Spleen (tissue), 7 donors: ENCODE results near the gene ZNF154.

Experiments used
- POLR2A ChIP-seq, 3 donors: fragments of 450-650 bp; IDR thresholded peaks; one replicate each; pipeline ENCODE4 v1.5.1; 2017; ENCODE audit warnings: antibody characterized with exemption in 3 of 3, mild to moderate bottlenecking in 1 of 3
- POLR2AphosphoS5 ChIP-seq, 3 donors: sonication (generic); formaldehyde crosslinking; IDR thresholded peaks; one replicate each; pipeline ENCODE4 v1.5.1; 2017; ENCODE audit warnings: antibody characterized with exemption in 3 of 3
- TF ChIP-seq, protein P1 (sequence below), 11 experiments: fragments of 200-600 bp in 7 of 11; fragments of 450-650 bp in 4 of 11; sonication (generic) in 4 of 11; IDR thresholded peaks in 8 of 11; conservative IDR thresholded peaks in 3 of 11; 1 replicate in 7 of 11; 2 replicates in 4 of 11; pipeline versions ENCODE4 v1.4.0 to v1.8.0; 2016 to 2021; ENCODE audit warnings: antibody characterized with exemption in 11 of 11, inconsistent platforms in 4 of 11, mild to moderate bottlenecking in 1 of 11
- donor health status: DM: no; HTN: no; CAD: no; lungs with moderate emphysema.
- donor health status: DM: no; HTN: no; CAD: no.
- donor health status: DM: no; HTN: no; CAD: no.

DNA sequence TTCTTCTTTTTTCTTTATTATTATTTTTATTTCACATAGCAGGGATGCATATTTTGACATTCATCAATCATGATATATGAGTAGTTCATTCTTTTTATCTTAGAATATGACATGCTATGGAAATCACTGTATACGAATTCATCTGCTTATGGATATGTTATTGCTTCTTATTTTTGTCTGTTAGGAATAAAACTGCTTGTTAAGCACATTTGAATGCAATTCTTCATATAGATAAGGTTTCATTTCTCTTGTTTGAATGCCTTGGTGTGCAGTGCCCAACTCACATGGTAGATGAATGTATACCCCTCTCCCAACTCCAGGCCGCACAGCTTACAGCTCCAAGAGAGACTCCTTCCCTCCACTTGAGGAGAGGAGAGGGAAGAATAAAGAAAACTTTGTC, 48.9 kb upstream of the ZNF154 start:
- TF ChIP-seq POLR2A (IDR thresholded peaks at IDR 0.05), result no peak
- TF ChIP-seq POLR2AphosphoS5 (IDR thresholded peaks at IDR 0.05), result no peak
- TF ChIP-seq, protein P1, sequence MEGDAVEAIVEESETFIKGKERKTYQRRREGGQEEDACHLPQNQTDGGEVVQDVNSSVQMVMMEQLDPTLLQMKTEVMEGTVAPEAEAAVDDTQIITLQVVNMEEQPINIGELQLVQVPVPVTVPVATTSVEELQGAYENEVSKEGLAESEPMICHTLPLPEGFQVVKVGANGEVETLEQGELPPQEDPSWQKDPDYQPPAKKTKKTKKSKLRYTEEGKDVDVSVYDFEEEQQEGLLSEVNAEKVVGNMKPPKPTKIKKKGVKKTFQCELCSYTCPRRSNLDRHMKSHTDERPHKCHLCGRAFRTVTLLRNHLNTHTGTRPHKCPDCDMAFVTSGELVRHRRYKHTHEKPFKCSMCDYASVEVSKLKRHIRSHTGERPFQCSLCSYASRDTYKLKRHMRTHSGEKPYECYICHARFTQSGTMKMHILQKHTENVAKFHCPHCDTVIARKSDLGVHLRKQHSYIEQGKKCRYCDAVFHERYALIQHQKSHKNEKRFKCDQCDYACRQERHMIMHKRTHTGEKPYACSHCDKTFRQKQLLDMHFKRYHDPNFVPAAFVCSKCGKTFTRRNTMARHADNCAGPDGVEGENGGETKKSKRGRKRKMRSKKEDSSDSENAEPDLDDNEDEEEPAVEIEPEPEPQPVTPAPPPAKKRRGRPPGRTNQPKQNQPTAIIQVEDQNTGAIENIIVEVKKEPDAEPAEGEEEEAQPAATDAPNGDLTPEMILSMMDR (IDR thresholded peaks at IDR 0.05 in 8 of 11, conservative IDR thresholded peaks at IDR 0.05 in 3 of 11), result no peak
